ENCODE measurements around the gene FSCN2. TPM values are rescaled to one million over a fixed set of nuclear protein-coding genes. Genes with fewer than 3 reads are reported as not detected.
"Not testable (repeated sequence)": the region's sequence is repeated elsewhere in the genome, so short reads cannot be mapped to it uniquely, and the experiment has no call there.

The FSCN2 gene
- total RNA-seq, 1 donor from 2014 or later = 1.5 TPM

- DNase-seq (ENCODE audit: low read depth) = no peak
Measured at GRCh38 chr17:81573794-81574642, 45.8 kb downstream of the FSCN2 start.

DNA sequence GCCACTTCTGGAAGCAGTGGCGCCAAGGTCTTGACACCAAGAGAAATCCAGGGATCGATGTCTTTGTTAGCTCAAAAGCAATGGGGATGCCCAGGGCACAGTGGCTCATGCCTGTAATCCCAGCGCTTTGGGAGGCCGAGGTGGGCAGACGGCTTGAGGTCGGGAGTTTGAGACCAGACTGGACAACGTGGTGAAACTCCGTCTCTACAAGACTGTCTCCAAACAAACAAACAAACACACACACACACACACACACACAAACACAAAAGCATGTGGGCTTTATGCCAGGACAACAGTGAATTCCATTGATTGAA lies 46.4 kb downstream of the FSCN2 start:
- no peak for DNase-seq (ENCODE audit: low read depth)

DNA sequence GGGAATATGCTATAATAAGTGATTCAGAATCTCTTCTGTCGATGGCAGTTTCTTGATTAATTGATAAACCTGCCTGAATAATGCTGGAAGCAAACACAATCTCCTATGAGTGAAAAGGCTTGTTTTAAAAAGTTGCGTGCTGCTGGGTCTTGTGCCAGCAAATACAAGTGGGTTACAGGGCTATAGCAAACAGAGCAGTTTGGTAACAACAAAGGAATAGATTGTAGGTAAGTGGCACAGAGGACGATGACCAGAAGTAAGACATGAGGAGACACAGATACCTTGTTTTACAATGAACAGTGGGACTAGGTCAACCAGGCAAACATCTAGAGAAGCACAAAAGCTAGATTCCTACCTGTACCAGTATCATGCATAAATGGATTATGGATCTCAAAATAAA lies 47.7 kb downstream of the FSCN2 start:
- DNase-seq (ENCODE audit: low read depth) = no peak

DNA sequence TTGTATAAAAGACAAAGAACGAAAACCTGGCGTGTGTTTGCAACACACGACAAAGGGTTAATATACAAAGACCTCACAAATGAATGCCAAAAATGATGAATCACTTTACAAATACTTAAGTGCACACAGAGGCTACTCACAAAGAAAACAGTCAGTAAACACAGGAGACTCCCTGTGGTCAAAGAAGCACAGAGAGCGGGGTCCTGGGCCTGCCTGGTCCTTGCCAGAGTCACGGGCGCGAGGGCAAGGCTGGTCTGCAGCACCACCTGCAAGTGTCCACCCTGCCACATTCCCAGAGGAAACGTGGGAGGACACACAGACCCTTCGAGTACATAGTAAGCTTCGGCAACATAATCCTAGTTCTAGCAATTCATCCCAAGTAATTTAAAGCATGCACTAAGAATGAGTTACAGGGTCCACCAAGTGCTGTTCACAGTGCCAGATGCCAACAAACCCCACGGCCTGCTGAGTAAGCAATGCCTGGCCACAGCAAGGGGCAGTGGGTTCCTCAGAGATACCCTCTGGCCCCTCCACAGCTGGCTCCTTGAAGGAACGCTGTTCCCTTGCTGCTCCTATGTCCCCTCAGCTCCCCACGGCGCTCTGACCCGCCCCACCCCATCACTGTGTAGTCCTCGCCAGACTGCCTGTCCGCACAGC lies 48.6 kb downstream of the FSCN2 start:
- DNase-seq (ENCODE audit: low read depth) = peak; percentile 56

- DNase-seq (ENCODE audit: low read depth) = peak; percentile 47
Measured at GRCh38 chr17:81577278-81578000, 49.3 kb downstream of the FSCN2 start.

DNA sequence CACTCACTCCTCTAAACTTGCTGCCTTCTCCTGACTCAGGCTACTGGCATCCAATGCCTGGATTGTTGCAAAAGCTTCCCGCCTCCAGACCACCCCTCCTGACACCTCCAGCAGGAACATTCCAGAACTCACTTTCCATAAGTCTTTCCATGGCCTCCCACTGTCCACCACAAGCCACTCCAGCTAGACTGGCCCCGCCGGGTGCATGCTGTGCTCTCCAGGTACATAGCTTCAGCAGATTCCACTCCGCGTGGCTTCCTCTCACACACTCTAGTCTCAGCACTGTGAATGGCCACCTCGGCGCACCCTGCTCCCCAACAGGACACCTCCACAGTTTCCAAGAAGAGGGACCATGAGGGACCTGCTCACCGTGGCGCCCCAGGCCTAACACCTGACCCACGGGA lies 49.9 kb downstream of the FSCN2 start:
- DNase-seq (ENCODE audit: low read depth) = no peak

DNA sequence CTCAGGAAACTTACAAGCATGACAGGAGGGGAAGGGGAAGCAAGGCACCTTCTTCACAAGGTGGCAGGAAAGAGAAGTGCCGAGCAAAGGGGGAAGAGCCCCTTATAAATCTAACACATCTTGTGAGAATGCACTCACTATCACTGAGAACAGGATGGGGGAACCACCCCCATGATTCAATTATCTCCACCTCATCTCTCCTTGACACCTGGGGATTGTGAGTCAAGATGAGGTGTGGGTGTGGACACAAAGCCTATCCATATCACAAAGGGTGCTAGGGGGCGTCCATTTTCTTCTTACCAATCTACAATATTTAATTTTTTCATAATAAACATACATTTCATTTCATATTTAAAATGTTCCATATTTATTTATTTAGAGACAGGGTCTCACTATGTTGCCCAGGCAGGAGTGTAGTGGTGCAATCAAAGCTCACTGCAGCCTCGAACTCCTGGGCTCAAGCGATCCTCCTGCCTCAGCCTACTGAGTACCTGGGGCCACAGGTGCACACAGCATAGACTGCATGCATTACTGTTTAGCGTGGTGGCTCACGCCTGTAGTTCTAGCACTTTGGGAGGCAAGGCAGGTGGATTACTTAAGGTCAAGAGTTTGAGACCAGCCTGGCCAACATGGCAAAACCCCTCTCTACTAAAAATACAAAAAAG lies 50.5 kb downstream of the FSCN2 start:
- no peak for DNase-seq (ENCODE audit: low read depth)

GRCh38 chr17:81579298-81579697 lies 51.1 kb downstream of the FSCN2 start:
- no peak for DNase-seq (ENCODE audit: low read depth)

DNA sequence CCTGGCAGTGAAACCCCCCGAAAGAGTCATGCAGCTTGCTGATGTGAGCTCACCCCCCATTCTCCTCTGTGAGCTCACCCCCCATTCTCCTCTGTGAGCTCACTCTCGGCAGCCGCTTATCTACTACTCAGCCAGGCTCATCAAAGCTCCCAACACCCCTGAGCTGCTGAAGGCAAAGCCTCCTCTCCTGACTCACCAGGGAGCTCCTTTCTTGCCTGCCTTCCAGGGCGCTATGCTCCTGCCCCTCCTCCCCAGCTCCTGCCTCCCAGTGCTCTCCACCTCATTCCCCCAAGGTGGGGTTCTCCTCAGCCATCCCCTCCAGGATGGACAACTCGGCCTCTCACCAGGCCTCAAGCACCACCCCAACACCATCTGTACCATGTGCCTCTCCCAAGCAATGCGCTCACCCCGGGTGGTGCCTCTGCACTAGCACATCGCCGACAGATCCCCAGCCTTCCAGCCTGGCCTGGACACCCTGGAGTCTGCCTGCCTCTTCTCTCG lies 51.7 kb downstream of the FSCN2 start:
- no peak for DNase-seq (ENCODE audit: low read depth)

GRCh38 chr17:81580481-81580880 lies 52.3 kb downstream of the FSCN2 start:
- no peak for DNase-seq (ENCODE audit: low read depth)

DNA sequence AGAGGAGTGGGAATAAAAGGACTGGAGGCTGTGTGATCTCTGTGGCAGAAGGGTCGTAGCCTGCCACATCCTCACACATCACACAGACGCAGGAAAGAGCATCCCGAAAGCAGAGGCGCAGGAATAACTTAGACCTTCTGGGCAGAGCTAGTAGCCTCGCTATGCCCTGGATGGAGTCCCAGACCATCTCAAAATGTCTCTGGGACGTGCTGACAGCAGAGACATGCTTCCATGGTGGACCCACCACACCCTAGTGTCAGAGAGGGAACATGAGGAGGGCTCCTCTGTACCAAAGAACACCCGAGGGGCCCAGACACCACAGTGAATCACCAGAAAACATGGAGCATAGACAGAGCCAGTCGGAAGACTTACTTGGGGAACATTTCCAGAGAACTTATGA lies 53.6 kb downstream of the FSCN2 start:
- DNase-seq (ENCODE audit: low read depth) = no peak

GRCh38 chr17:81582341-81582740 lies 54.2 kb downstream of the FSCN2 start:
- DNase-seq (ENCODE audit: low read depth) = no peak

DNA sequence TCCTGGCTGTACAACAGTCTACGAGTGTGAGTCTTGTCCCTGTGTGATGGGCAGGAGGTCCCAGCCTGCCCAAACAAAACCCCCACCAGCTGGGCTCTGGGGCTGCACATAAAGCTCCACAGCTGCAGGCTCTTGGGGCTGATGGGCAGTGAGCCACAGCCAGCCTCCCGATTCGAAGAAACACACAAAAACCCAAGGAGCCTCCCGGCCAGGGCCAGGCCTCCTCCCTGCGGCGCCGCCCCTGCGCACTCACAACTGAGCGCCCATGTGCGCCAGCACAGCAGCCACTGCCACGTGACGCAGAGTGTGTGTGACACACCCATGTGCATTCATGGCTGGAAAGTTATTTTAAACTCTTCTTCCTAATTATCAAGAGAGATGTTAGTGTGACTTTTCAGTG lies 54.6 kb downstream of the FSCN2 start:
- no peak for DNase-seq (ENCODE audit: low read depth)

DNA sequence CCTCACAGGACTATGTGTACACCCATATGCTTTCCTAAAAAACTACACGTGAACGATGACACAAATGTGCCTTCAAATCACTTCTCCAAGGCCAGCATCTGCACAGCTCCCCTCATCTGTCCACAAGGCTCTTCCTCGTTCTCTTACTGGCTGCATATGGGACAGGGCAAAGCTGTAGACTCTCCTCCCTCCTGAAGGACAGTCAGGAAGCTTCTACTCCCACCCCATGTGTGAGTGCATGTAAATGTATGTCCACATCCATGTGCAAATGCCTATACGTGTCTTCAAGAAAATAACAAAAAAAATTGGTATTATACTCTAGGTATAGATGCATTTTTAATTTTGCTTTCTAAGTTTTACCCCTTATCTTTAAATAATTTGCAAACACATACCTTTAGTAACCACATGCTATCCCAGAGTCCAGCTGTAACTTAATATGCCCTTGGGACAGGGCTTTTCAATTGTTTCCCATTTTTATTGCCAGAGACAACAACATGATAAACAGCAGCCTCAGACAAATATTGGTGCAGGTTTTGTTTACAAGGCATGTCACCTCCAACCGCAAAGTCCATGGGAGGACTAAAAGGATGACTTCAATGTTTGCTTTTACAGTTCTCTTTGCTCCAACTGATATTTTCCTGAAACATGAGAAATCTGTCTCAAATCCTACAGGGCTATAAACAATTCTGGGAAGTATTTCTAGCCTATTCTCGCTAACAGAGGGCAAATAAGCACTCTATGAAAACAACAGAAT lies 55.6 kb downstream of the FSCN2 start:
- no peak for DNase-seq (ENCODE audit: low read depth)

DNA sequence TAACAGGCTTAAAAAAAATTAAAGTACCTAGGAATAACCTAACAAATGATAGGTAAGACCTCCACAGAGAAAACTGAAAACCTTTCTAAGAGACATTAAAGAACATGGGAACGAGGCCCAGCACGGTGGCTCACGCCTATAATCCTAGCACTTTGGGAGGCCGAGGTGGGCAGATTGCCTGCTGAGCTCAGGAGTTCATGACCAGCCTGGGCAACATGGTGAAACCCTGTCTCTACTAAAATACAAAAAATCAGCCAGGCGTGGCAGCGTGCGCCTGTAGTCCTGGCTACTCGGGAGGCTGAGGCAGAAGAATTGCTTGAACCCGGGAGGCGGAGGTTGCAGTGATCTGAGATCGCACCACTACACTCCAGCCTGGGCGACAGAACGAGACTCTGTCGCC lies 56.6 kb downstream of the FSCN2 start:
- not testable (repeated sequence) for DNase-seq (ENCODE audit: low read depth)

GRCh38 chr17:81586096-81586495 lies 57.9 kb downstream of the FSCN2 start:
- no peak for DNase-seq (ENCODE audit: low read depth)

Other genes starting within 250 kb of the FSCN2 start
- 70.7 and 72.1 TPM in 2 replicates for gene SLC38A10, start 233.1 kb upstream of the FSCN2 start, total RNA-seq
- 5.5 and 5.7 TPM in 2 replicates for gene BAHCC1, start 132.9 kb upstream of the FSCN2 start, total RNA-seq
- 1,458 and 1,934 TPM in 2 replicates for gene ACTG1, start 15.6 kb upstream of the FSCN2 start, total RNA-seq
- 29.3 and 44.2 TPM in 2 replicates for gene FAAP100, start 24.0 kb downstream of the FSCN2 start, total RNA-seq
- 94.7 and 96.8 TPM in 2 replicates for gene NPLOC4, start 108.7 kb downstream of the FSCN2 start, total RNA-seq
- gene TSPAN10, start 108.8 kb downstream of the FSCN2 start, total RNA-seq = 7.3 and 10.6 TPM in 2 replicates
- not detected in 2 replicates for gene PDE6G, start 128.2 kb downstream of the FSCN2 start, total RNA-seq
- gene OXLD1, start 138.2 kb downstream of the FSCN2 start, total RNA-seq = 33.8 and 35.7 TPM in 2 replicates
- 12.5 and 16.5 TPM in 2 replicates for gene CCDC137, start 138.4 kb downstream of the FSCN2 start, total RNA-seq
- gene ARL16, start 155.4 kb downstream of the FSCN2 start, total RNA-seq = 29.4 and 38.5 TPM in 2 replicates
- 101 and 123 TPM in 2 replicates for gene HGS, start 155.6 kb downstream of the FSCN2 start, total RNA-seq
- 16.2 and 26.6 TPM in 2 replicates for gene MRPL12, start 175.0 kb downstream of the FSCN2 start, total RNA-seq
- gene SLC25A10, start 183.9 kb downstream of the FSCN2 start, total RNA-seq = 11.1 and 19.4 TPM in 2 replicates

Data from myocyte (in vitro differentiated cells).